GM19468 (cell line): ENCODE data around the gene EPHA10.
A peak's percentile ranks its signal among the peaks of the same experiment; 100 is the strongest.

Source experiments
- ATAC-seq: cut with Tn5 transposase; IDR thresholded peaks from one replicate; pipeline ENCODE4 v1.9.1; 2021; ENCODE audit warnings: mild to moderate bottlenecking, moderate library complexity, moderate number of reproducible peaks; ENCODE audit not compliant: unreplicated experiment; ENCODE audit errors: extremely low read depth

EPHA10 gene

GRCh38 chr1:37682334-37682987, 82.5 kb downstream of the EPHA10 start:
- ATAC-seq, result no peak

- no peak for ATAC-seq
These were observed 84.0 kb downstream of the EPHA10 start for GRCh38 chr1:37680933-37681332.

DNA sequence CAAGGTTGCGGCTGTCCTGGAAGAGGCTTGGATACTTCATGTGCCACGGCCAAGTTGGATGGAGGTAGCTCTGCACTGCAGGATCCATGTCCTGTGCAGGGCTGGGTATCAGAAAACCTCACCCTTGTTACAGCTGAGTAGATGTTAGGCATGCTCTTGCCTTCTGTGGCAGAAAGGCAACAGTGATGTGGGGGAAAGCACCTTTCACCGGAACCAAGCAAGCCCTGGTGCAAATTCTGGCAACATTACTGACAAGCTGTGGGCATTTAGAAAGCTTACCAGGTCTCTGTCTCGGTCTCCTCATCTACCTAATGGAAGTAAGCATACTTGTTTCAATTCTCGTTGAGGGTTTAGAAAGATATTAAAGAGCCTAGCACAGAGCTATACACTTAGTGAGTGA, 87.1 kb downstream of the EPHA10 start:
- no peak for ATAC-seq

DNA sequence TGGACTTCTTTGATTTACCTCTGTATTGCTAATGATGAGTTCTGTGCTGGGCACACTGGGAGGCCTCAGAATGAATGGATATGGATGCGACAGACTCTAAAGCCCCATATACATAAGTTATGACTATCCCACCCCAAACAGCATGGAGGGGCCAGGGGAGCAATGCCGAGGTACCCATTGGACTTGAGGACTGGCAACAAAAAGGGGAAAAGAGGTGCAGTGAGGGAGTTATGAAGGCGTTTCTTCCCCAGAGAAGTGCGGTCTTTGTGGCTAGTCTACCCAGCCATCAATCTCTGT, 87.8 kb downstream of the EPHA10 start:
- no peak for ATAC-seq

- ATAC-seq, result peak; percentile 25
These were observed 88.4 kb downstream of the EPHA10 start for GRCh38 chr1:37676281-37677142.

DNA sequence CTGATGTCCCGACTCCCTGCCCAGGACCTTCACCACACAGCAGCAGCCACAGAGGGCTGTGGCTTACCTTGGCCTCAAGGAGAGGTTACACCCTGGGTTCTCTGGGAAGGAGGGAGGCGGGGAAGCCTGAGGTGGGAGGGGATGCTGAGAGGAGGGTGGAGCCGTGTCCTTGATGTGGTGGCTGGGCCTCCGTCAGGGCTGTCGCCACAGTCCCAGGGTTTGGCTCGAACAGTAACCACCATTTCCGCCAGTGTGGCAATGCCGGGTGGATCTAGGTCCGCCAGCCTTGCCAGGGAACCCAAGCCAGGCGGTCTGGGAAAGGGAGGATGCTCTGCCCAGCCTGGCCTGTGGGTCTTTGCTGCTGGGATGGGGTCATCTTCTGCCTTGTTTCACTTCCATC, 91.0 kb downstream of the EPHA10 start:
- ATAC-seq, result no peak

GRCh38 chr1:37672136-37672870, 92.6 kb downstream of the EPHA10 start:
- no peak for ATAC-seq

DNA sequence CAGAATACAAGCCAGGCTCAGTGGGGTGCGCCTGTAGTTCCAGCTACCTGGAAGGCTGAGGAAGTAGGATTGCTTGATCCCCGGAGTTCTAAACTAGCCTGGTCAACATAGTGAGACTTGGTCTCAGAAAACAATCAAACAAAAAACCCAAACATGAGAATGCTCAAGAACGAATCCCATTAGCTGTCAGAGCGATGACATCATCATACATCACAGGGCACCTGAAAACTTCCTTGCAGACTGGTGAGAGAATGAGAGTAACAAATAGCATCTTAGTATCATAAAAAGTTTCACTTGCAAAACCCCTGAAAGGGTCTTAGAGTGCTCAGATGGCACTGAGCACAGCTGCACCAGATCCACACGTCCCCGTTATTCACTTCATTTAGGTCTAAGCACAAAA, 93.7 kb downstream of the EPHA10 start:
- ATAC-seq, result no peak

DNA sequence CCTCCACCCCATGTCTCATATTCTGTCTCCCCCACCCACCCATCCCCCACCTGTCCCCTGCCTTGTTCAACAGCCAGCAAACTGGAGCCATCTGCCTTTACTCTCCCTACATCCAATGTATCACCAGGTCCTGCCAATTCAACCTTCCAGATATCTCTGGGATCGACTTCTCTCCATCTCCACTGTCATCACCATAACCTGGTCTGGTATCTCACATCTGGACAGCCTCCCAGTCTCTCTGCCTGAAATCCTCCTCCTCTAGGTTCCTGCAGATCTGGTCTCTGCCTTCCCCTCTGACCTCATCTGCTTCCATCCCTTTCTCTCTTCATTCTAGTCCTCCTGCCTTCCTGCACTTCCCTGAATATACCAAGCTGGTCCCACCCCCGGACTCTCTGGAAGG, 94.8 kb downstream of the EPHA10 start:
- ATAC-seq, result no peak

- ATAC-seq, result no peak
These were observed 97.8 kb downstream of the EPHA10 start for GRCh38 chr1:37667023-37667671.

- ATAC-seq, result no peak
These were observed 98.6 kb downstream of the EPHA10 start for GRCh38 chr1:37666241-37666867.
